NCI-H2081 treated with DMSO at 0.1 percent for 48 hours (cell line): Measurements from ENCODE around the gene STAT4.

Experiments
- DNase-seq: peaks from one replicate; lab custom pipeline; 2025; lab: John Stamatoyannopoulos, UW

Gene STAT4

GRCh38 chr2:191145769-191146471 lies 4.9 kb downstream of the STAT4 start:
- DNase-seq: no peak

- no peak for DNase-seq
Measured at GRCh38 chr2:191144217-191144616, 6.6 kb downstream of the STAT4 start.

GRCh38 chr2:191143791-191144190 lies 7.0 kb downstream of the STAT4 start:
- no peak for DNase-seq

- DNase-seq: no peak
Measured at GRCh38 chr2:191128911-191129304, 21.9 kb downstream of the STAT4 start.

- no peak for DNase-seq
Measured at GRCh38 chr2:191128172-191128910, 22.5 kb downstream of the STAT4 start.

- no peak for DNase-seq
Measured at GRCh38 chr2:191127235-191127634, 23.6 kb downstream of the STAT4 start.

GRCh38 chr2:191126386-191127085 lies 24.3 kb downstream of the STAT4 start:
- no peak for DNase-seq

GRCh38 chr2:191125646-191126045 lies 25.1 kb downstream of the STAT4 start:
- DNase-seq: no peak

- DNase-seq: no peak
Measured at GRCh38 chr2:191122638-191123294, 28.0 kb downstream of the STAT4 start.

GRCh38 chr2:191117341-191117740 lies 33.5 kb downstream of the STAT4 start:
- no peak for DNase-seq

- DNase-seq: no peak
Measured at GRCh38 chr2:191115804-191116203, 35.0 kb downstream of the STAT4 start.

GRCh38 chr2:191115391-191115790 lies 35.4 kb downstream of the STAT4 start:
- no peak for DNase-seq

- no peak for DNase-seq
Measured at GRCh38 chr2:191114403-191114886, 36.3 kb downstream of the STAT4 start.

GRCh38 chr2:191113761-191114160 lies 37.0 kb downstream of the STAT4 start:
- DNase-seq: no peak

GRCh38 chr2:191112448-191112901 lies 38.3 kb downstream of the STAT4 start:
- no peak for DNase-seq

- DNase-seq: no peak
Measured at GRCh38 chr2:191109888-191110287, 40.9 kb downstream of the STAT4 start.

GRCh38 chr2:191108331-191108730 lies 42.5 kb downstream of the STAT4 start:
- DNase-seq: no peak

- no peak for DNase-seq
Measured at GRCh38 chr2:191105082-191105481, 45.7 kb downstream of the STAT4 start.

- no peak for DNase-seq
Measured at GRCh38 chr2:191103774-191104173, 47.0 kb downstream of the STAT4 start.

GRCh38 chr2:191100216-191100615 lies 50.6 kb downstream of the STAT4 start:
- no peak for DNase-seq

- DNase-seq: no peak
Measured at GRCh38 chr2:191087311-191087710, 63.5 kb downstream of the STAT4 start.

- DNase-seq: no peak
Measured at GRCh38 chr2:191086706-191087105, 64.1 kb downstream of the STAT4 start.
